C1 segment of cervical spinal cord (tissue), 14 donors: ENCODE data around the gene KCNJ5.

Experiments used
- DNase-seq, 14 donors: peaks; one replicate each; lab custom pipeline; 2025; lab: John Stamatoyannopoulos, UW

Gene KCNJ5

DNA sequence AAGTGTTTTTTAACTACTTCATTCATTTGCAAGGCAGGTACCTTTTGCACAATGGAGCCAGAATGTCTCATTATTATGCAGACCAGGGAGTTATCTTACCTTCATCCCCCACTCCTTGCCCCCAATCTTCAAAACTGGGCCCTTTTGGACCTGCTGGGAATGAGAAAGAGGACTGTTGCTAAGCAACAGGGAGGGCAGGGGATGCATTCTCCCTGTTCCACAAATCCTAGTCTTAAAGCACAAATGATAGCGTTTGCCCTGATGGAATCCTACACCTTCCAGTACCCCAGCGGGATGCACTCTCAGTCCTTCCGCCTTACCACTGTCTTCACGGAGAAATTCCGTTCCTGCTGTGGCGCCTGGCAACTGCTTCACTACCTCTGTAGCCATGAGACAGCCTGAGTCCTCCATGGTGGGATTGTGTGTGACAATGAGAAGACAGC is 20.0 kb upstream of the KCNJ5 start:
- DNase-seq: no peak

DNA sequence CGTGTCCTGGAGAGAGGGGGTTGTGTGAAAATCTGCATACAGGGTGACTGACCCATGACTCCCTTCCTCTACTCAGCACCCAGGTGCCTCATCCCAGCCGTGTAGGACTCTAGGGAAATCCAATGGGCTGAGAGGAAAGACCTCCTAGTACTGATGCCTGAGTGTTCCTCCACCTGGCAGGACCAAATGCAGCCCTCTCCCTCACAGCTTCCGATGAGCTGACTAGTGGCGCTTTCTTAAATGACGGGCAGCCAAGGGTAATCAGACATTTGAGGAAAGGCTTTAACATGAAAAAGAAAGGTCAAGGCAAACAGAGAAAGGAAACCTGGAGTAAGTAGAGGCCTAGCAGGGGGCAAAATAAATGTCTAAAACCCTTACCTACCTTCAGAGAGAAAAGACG is 19.1 kb upstream of the KCNJ5 start:
- DNase-seq: no peak

DNA sequence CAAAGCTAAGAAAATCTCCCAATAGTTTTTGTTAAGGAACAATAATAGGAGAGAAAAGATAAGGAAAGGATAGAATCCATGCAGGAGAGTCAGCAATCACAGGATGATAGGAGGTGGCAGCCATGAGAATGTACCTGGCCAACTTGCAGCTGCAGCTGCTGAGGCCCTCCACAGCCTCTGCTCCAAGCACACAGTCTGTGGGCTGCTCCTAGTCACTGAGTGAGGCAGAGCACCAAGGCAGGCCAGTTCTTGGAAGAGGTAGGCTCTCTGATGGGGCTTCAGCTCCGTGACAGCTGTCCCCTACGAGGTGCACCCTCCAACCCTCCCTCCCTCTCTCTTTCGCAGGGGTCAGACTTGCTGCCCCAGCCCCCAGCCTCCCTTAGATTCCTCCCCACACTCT is 18.6 kb upstream of the KCNJ5 start:
- DNase-seq: no peak

DNA sequence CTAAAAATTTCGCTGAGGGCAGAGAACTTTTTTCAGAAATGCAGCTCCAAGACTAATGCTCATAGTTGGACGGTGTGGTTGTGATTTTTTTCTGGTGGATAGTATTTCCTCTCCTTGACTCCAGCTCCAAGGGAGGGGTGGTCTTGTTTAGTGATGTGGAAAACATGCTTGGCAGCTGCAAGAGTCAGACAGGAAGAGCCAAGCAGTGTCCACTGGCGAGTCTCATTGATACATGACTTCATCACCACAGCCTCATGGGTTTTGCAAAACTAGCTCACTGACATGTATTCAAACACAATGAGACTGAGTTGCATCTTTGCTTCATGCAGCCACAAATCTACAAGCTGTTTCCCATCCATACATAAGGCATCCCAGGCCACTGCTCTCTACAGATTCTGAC is 16.7 kb upstream of the KCNJ5 start:
- DNase-seq: no peak

- DNase-seq: no peak
Observed at GRCh38 chr11:128876133-128876650, 15.0 kb upstream of the KCNJ5 start.

DNA sequence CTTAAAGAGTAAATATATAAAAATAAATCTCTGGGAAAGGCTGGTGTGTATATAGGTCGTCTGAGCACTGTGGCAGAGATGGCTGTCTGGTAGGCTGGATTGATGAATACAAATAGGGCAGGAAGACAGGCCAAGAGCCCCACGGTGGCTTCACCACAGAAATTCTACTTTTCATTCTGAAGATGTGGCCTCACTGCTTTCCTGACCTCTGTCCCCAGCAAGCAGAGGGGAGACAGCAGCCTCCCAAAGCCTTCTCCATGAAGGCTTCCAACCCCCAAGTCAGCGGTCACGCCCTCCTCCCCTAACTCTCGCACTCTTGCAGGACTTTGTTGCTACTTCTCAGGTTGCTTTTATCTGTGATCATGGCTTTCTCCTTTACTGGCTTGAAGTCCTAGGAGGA is 13.4 kb upstream of the KCNJ5 start:
- DNase-seq: no peak

- no peak for DNase-seq
Observed at GRCh38 chr11:128878455-128878854, 12.7 kb upstream of the KCNJ5 start.

DNA sequence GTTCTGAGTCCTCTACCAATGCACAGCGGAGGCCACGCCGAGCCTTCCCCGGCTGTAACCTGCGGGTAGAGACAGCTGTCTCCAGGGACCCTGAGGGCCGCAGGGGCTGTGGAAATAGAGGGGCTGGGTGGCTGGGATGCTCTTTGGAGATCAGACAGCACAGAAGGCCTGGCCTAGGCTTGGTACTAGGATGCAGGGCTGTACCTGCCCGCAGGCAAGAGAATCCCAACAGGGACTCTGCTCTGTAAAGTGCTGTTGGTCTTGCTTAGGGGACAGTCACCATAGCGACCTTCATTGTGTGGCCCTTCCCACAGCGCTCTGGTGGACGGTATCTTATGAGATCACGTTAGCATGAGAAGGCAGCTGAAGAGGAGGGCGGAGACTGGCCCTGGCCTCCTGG is 11.3 kb upstream of the KCNJ5 start:
- DNase-seq: no peak

DNA sequence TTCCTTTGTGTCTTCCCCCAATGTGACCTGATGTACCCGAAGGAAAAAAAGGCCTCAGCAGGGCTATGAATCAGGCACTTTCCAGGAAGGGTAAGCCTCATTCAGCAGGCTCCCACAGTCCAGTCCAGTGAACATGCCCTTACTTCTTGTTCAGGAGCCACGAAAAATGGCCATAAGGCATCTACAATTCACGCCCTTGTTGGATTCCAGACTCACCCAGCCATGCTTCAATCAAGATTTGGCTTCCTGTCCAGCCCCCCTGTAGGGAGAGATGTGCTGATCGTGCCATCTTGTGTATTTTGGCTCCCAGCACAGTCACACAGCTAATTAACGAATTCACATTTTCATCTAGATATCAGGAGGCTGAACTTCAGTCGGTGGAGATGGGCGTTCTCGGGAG is 9.9 kb upstream of the KCNJ5 start:
- DNase-seq: peak in 1 of 14 donors; percentile 61

GRCh38 chr11:128882451-128882850 is 8.7 kb upstream of the KCNJ5 start:
- DNase-seq: no peak

DNA sequence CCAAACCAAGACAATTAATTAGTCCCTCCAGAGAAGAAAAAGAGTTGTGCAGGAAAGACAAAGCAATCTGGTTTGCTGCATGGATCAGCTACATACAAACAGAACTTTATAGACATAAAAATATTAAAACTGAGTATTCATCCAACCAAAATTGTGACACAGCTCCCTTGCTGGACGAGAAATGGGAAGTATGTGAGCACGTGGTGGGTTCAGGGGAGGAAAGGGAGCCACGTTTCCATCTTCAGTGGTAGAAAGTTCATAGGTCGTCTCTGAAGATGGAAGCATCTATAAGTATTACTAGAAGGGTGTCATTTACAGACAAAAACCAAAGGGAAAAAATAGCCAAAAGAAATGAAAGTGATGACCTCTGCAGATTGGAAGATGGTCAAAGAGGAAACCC is 7.1 kb upstream of the KCNJ5 start:
- DNase-seq: no peak

GRCh38 chr11:128884703-128885338 is 6.3 kb upstream of the KCNJ5 start:
- peak in 9 of 14 donors; percentile 8 to 58 (median 20) for DNase-seq

DNA sequence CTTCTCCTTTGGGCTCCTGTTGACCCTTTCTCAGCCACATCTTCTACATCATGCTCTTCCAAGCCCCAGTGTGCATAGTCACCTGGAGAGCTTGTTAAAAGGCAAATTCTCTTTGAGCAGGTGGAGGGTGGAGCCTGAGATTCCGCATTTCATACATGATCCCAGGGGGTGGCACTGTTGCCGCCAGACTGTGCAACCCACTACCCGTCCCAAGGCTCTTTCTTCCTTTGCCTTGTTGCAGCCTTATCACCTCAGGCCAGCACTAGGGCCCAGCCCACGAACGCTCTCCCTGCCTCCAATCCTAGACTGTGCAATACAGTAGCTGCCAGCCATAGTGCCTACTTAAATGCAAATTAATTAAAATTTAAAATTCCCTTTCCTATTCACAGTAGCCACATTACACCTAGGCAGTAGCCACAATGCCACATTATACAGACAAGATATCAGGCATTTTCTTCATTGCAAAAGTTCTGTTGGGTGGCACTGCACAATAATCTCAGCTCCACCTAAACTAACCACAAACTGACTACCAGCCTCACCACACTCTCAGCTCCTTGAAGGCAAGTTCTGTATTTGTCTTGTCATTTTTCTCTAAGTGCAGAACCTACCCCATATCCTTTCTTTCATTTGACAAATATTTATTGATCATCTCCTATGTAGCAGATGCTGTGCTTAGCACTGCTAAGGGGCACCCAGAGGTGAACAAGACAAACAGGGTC is 4.6 kb upstream of the KCNJ5 start:
- DNase-seq: no peak

DNA sequence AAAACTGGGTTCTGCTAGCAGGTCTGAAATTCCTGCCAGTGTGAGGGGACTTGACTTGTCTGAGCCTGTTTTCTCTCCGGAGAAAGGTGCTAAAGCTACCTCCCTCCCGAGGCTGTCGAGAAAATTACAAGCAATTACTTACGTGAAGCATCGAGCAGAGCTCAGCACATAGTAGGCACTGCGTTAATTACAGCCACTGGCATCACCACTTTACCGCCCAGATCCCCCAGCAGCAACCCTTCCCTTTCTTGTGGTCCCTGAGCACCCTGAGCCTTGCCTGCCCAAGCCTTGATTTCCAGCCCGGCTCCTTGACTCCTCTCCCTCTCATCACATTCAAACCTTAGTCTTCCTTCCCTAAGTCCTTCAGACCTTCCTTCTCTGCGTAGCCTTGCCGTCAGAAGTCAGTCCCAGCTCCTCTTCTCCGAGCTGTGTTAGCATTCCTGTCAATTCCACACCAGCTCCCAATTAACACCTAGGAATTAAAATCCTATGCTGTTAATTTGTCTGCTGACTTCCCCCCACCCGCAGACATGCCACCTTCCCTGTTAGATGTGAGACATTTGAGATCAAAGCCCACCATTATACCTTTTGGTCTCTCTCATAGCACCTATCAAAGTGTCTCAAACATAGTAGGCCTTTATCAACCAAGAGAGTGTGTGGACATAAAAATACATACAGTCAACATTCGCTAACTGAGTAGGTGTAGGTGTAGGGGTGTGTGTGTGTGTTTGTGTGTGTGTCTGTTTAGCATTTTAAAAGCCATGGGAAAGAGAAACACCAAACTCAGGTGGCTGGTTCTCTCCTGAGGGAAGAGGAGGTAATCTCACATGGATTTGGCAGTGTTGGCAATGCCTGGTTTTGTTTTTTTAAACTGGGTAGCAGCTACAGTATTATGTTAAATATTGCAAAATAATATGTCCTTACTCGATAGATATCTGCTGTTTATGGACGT is 2.8 kb upstream of the KCNJ5 start:
- no peak for DNase-seq

GRCh38 chr11:128889657-128890213 is 1.4 kb upstream of the KCNJ5 start:
- DNase-seq: no peak

DNA sequence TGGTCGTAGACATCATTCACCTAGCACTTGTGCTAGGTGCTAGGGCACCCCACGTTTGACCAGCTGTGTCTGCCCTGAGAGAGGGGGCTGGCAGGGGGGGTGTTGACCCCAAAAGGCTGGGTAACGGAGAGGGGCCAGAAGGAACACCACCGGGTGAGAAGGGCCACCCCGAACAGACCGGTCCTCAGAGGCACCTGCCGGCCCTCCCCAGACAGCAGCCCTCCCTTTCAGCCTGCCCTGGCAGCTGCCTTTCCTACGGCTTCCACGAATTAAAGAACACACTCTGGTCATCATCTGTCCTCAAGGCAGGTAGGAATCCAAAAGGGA is 977 bp upstream of the KCNJ5 start:
- DNase-seq: no peak

DNA sequence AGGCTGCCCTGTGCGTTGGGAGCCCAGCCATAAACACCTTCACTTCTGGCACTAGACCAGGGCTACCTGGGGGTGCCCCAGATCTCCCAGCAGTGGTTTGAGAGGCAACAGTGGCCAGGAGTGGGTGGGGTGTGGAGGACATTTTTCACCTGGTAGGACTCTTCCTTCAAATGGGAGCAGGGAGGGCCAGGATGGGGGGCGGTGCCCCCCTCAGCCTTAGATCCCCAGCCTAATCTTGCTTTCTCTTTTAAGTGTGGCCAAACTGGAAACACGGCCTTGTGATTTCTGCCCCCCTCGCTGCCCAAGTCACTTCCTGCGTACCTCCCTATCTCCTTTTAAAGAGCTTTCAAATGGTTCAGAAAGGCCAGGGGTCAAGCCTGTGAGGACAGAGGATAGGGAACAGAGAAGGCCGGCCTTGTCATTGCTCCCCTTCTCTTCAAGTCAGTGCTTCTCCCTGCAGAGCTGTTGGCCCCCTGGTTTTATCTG is 800 bp downstream of the KCNJ5 start:
- DNase-seq: no peak

DNA sequence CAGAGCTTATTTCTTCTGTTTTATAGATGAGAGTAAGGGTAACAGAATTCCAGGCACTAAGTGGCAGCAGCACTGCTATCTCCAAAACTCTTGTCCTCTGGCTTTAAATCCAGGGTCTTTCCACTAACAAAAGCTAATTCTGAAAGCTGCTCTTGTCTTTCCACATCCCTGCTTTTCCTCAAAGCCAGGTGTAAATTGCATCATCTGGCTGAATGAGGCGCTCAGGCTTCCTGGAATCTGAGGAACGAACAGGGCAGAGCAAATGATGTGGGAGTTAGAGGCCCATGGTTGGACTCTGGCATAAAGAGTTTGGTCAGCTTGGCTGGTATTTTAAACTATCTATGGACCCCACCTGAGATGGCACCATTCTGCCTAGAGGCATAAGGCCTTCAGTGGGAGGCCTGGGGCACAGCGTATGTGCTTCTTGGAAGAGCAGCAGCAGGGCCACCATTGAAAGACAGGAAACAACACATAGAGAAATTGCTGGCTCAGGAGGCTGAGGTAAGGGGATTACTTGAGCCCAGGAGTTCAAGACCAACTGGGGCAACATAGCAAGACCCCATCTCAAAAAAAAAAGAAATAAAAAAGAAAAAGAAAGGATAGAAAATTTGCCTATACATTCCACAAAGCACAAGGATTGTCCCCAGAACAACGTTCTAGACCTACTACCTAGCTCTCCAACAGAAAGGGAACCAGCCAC is 1.9 kb downstream of the KCNJ5 start:
- DNase-seq: peak in 1 of 14 donors; percentile 41

DNA sequence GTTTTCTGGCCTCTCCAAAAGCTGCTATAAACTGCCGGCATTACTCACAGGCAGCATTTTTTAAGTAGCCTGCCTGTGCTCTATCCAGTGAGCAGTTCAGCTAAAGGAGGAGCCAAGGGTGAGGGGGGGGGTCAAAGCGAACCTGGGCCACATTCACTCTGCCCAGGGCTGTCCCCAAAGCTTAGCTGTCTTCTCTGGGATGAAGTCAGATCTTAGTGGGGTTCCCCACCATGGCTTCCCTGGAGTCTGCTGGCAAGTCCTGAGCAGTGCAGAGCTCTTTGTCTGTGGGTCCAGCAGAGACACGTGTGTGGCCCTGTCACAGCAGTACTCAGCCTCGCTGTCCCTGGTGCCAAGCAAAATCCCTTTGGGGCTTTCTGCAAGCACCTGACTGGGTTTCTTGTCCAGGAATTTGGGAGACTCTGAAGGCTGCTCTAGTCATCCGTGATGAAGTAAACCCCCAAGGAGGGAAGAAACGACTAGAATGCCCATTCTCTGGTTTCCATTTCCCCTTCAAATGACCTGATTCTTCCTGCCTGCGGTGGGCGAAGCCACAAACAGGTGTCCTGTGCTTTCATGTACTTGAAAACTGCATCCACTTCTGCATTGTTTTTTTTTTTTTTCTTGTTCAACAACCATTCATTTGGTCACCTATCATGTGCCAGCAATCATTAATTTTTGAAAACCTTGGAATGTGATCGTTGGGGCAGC is 2.6 kb downstream of the KCNJ5 start:
- DNase-seq: no peak

DNA sequence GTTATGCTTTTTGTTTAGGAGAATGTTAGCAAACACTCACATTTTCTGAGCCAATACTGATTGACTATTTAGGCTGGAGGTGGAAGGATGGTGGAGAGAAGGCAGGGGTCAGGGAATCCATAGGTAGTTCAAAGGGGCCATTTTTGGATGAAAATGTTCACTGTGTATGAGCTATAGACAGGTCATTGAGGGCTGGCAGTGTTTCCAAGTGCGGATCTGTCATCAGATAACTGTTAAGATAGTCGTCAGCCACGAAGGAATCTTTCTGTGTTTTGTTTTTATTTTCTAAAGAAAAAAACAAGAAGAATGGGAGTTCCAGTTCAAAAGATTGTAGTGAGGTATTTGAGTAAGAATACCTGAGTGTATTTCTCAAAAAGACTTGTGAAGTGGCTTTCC is 3.1 kb downstream of the KCNJ5 start:
- DNase-seq: no peak
